Uterus (tissue), 2 donors: Measurements from ENCODE around the gene NME1.

Experiments
- CTCF ChIP-seq, 4 experiments: fragments of 200-600 bp in 2 of 4; fragments of 450-650 bp in 2 of 4; sonication (generic) in 2 of 4; IDR thresholded peaks; one replicate each; pipeline ENCODE4 v1.5.1; 2016 to 2019; ENCODE audit warnings: antibody characterized with exemption in 4 of 4, mild to moderate bottlenecking in 2 of 4, moderate library complexity in 1 of 4
- POLR2A ChIP-seq, 2 donors: fragments of 450-650 bp; IDR thresholded peaks; one replicate each; pipeline ENCODE4 v1.6.1; 2016; ENCODE audit warnings: antibody characterized with exemption in 2 of 2, mild to moderate bottlenecking in 1 of 2, moderate library complexity in 1 of 2

DNA sequence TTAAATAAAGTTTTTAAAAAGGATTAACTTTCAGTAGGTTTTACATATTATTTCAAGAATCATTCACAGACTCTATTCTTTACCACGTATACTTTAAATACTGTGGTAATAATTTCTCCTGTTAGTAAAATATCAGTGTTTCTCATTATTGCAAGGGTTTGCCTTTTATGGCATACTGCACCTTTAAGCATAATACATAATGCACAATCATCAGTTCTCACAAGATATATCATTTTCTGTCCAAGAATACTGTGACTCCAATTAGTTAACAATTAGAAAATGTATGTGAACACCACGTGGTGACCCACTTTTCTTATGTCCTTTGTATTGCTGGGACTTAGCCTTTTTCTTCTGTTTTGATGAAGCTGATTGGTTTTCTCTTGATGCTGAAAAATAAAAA lies 38.5 kb downstream of the NME1 start:
- TF ChIP-seq POLR2A (IDR thresholded peaks at IDR 0.05) (no peak), CTCF (IDR thresholded peaks at IDR 0.05) (no peak)
